A673 (cell line): ENCODE measurements around the gene LCP2. TPM values are rescaled to one million over a fixed set of nuclear protein-coding genes. Genes with fewer than 3 reads are reported as not detected.

Source experiments
- BruUV-seq: library from RNA; stranded (reverse); fragments of 400-500 nt; replicated peaks from 2 replicates; lab custom pipeline; 2021; lab: Mats Ljungman, UMichigan
- CTCF ChIA-PET: fragments of 300-600 bp; sonication (Branson Sonifier 250); formaldehyde crosslinking; loops from one replicate; lab custom pipeline; 2022; ENCODE audit warnings: antibody characterized with exemption; lab: Charles Lee
- POLR2A ChIA-PET: fragments of 300-600 bp; sonication (Branson Sonifier 250); formaldehyde crosslinking; loops from one replicate; lab custom pipeline; 2022; ENCODE audit warnings: antibody characterized with exemption; ENCODE audit not compliant: low non-redundant PET; lab: Charles Lee
- DNase-seq: peaks from one replicate; pipeline ENCODE4 v3.0.0-alpha.2; 2015; ENCODE audit warnings: low spot score
- H3K27ac ChIP-seq: fragments of 200-600 bp; sonication (generic); 2 replicates; pipeline ENCODE4 v1.5.1; 2016; ENCODE audit warnings: mixed run types, low read depth, mild to moderate bottlenecking, mixed read lengths, antibody characterized with exemption, low read length; ENCODE audit not compliant: poor library complexity, severe bottlenecking
- H3K27me3 ChIP-seq: fragments of 200-600 bp; sonication (generic); replicated peaks from 2 replicates; pipeline ENCODE4 v1.6.1; 2017; ENCODE audit warnings: mixed run types, low read depth, mild to moderate bottlenecking, mixed read lengths, antibody characterized with exemption, low read length; ENCODE audit not compliant: insufficient read depth, poor library complexity
- H3K36me3 ChIP-seq: fragments of 200-600 bp; sonication (generic); 2 replicates; pipeline ENCODE4 v1.6.1; 2016; ENCODE audit warnings: mixed run types, mild to moderate bottlenecking, mixed read lengths, antibody characterized with exemption, low read length; ENCODE audit not compliant: insufficient read depth, poor library complexity, severe bottlenecking
- H3K4me1 ChIP-seq: fragments of 200-600 bp; sonication (generic); 2 replicates; pipeline ENCODE4 v1.6.1; 2017; ENCODE audit warnings: mixed run types, mild to moderate bottlenecking, mixed read lengths, antibody characterized with exemption, low read length; ENCODE audit not compliant: insufficient read depth, poor library complexity, severe bottlenecking
- H3K4me3 ChIP-seq: fragments of 200-600 bp; sonication (generic); 2 replicates; pipeline ENCODE4 v1.5.1; 2016; ENCODE audit warnings: low read depth, mixed run types, mild to moderate bottlenecking, mixed read lengths, low read length; ENCODE audit not compliant: poor library complexity, severe bottlenecking
- H3K9me3 ChIP-seq: fragments of 200-600 bp; sonication (generic); 2 replicates; pipeline ENCODE4 v1.6.1; 2016; ENCODE audit warnings: mixed run types, low read depth, mild to moderate bottlenecking, mixed read lengths, antibody characterized with exemption, low read length; ENCODE audit not compliant: poor library complexity, severe bottlenecking
- CTCF ChIP-seq: fragments of 300-800, 200-600 bp; sonication (generic); conservative IDR thresholded peaks from 2 replicates; pipeline ENCODE4 v1.5.1; 2017; ENCODE audit warnings: low read depth, mild to moderate bottlenecking, antibody characterized with exemption, low read length, moderate library complexity, mixed read lengths
- EZH2 ChIP-seq: fragments of 200-600 bp; sonication (generic); IDR thresholded peaks from 2 replicates; pipeline ENCODE4 v1.6.1; 2017; ENCODE audit warnings: borderline replicate concordance, low read depth, mild to moderate bottlenecking, mixed read lengths, antibody characterized with exemption, low read length; ENCODE audit not compliant: poor library complexity, severe bottlenecking
- intact Hi-C: fragments of 100-400 bp; cut with micrococcal nuclease; formaldehyde crosslinking; loops from one replicate; pipeline ENCODE4 v1.10.0; 2022; ENCODE audit not compliant: unreplicated experiment
- total RNA-seq: library from RNA; stranded (reverse); gene quantifications from 2 replicates; pipeline ENCODE4 v1.2.3, GENCODE V29; 2021

LCP2 gene
- total RNA-seq, 1 experiment from 2014 or later = not detected

- ChIA-PET POLR2A (no interaction called here), CTCF (no interaction called here)
- TF ChIP-seq CTCF (no peak), EZH2 (no peak)
- Histone ChIP-seq H3K36me3 (no peaks in the 10 kb centered on the region), H3K4me1 (peaks cover 19% of the 10 kb centered on the region), H3K4me3 (no peak overlapping the region), H3K27me3 (no peaks in the 10 kb centered on the region), H3K27ac (no peak overlapping the region), H3K9me3 (no peaks in the 10 kb centered on the region)
- intact Hi-C loops = no loop called here
- no peak for DNase-seq
- BruUV-seq = no TSS peak
These were observed 44.7 kb downstream of the LCP2 start for GRCh38 chr5:170252720-170253350.

GRCh38 chr5:170252109-170252508 lies 45.5 kb downstream of the LCP2 start:
- intact Hi-C loops = no loop called here
- H3K36me3 ChIP-seq = no peaks in the 10 kb centered on the region
- no peak overlapping the region for H3K4me3 ChIP-seq
- ChIA-PET POLR2A (no interaction called here), CTCF (interaction anchor here (0.5 kb wide), 1 partner anchor 176 kb away, joined by 3 read pairs; no protein-coding TSS in a partner anchor)
- H3K27me3 ChIP-seq = no peaks in the 10 kb centered on the region
- TF ChIP-seq EZH2 (no peak), CTCF (no peak)
- H3K27ac ChIP-seq = no peak overlapping the region
- BruUV-seq = no TSS peak
- DNase-seq = no peak
- H3K4me1 ChIP-seq = peaks cover 22% of the 10 kb centered on the region
- H3K9me3 ChIP-seq = no peaks in the 10 kb centered on the region

- intact Hi-C loops = no loop called here
- DNase-seq = no peak
- Histone ChIP-seq H3K4me3 (no peak overlapping the region), H3K36me3 (no peaks in the 10 kb centered on the region), H3K27me3 (no peaks in the 10 kb centered on the region), H3K9me3 (no peaks in the 10 kb centered on the region), H3K27ac (no peak overlapping the region), H3K4me1 (peaks cover 22% of the 10 kb centered on the region)
- CTCF ChIA-PET = interaction anchor here (0.5 kb wide), 1 partner anchor 177 kb away, joined by 3 read pairs; no protein-coding TSS in a partner anchor
- TF ChIP-seq CTCF (no peak), EZH2 (no peak)
- BruUV-seq = no TSS peak
- POLR2A ChIA-PET = no interaction called here
These were observed 46.1 kb downstream of the LCP2 start for GRCh38 chr5:170251462-170251861.
